Lower leg skin (tissue), 3 donors: ENCODE data around the gene NOTCH2.
"Not testable (repeated sequence)": the region's sequence is repeated elsewhere in the genome, so short reads cannot be mapped to it uniquely, and the experiment has no call there.

Experiments used
- POLR2A ChIP-seq, 2 donors: fragments of 450-650 bp; IDR thresholded peaks; one replicate each; pipeline ENCODE4 v1.6.1; 2016 to 2017; ENCODE audit warnings: antibody characterized with exemption in 2 of 2, mild to moderate bottlenecking in 1 of 2, moderate library complexity in 1 of 2
- TF ChIP-seq, protein P1 (sequence below), 3 donors: fragments of 450-650 bp; IDR thresholded peaks; one replicate each; pipeline ENCODE4 v1.5.1; 2016; ENCODE audit warnings: antibody characterized with exemption in 3 of 3, mild to moderate bottlenecking in 3 of 3, moderate library complexity in 2 of 3

DNA sequence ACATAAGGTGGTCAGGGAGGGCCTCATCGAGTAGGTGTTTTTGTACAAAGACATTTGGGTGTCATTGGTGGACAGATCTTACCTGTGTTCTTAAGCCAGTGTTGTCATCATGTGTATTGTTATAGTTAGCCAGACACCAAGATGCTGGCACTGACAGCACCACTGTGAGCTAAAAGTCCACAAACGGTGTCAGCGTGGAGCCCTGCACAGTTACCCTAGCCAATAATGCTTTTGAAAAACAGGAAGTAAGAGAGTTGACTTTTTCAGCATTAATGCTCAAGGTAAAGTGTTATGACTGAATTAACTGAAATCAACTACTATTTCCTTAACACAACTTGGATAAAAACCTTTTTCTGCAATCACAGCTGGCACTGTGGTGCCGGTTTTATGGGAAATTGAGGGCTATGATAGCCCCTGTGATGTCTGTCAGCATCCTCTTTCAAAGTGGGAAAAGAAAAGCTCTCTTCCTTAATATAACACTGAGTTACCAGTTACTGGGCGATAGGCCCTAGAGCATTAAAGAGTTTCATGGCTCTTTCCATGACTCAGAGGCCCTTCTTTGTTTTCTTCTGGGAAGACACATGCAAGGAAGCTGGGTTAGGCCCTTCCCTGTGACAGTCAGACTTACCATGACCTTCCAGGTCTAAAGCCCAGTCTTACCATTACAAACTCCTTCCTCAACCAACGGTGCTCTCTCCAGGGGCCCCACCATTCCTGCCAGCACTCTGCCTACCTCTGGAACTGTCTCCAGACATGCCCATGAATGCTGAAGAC is 29.7 kb upstream of the NOTCH2 start:
- TF ChIP-seq, protein P1, sequence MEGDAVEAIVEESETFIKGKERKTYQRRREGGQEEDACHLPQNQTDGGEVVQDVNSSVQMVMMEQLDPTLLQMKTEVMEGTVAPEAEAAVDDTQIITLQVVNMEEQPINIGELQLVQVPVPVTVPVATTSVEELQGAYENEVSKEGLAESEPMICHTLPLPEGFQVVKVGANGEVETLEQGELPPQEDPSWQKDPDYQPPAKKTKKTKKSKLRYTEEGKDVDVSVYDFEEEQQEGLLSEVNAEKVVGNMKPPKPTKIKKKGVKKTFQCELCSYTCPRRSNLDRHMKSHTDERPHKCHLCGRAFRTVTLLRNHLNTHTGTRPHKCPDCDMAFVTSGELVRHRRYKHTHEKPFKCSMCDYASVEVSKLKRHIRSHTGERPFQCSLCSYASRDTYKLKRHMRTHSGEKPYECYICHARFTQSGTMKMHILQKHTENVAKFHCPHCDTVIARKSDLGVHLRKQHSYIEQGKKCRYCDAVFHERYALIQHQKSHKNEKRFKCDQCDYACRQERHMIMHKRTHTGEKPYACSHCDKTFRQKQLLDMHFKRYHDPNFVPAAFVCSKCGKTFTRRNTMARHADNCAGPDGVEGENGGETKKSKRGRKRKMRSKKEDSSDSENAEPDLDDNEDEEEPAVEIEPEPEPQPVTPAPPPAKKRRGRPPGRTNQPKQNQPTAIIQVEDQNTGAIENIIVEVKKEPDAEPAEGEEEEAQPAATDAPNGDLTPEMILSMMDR (IDR thresholded peaks at IDR 0.05), result not testable (repeated sequence)
- not testable (repeated sequence) for TF ChIP-seq POLR2A (IDR thresholded peaks at IDR 0.05)
